Activated naive CD8-positive, alpha-beta T cell treated with anti-CD3 and anti-CD28 coated beads, Interleukin-2, amount 50 U/mL, for 24 hours (primary cell): ENCODE results near the gene INPPL1.

Experiments
- ATAC-seq: fragments of 150-1000 bp; cut with Tn5 transposase; one replicate; pipeline ENCODE4 v1.10.0; 2021
- DNase-seq: peaks from one replicate; pipeline ENCODE4 v3.0.0; 2021
- H3K27ac Mint-ChIP-seq: one replicate; pipeline ENCODE4 v1.8.0; 2021; ENCODE audit warnings: mild to moderate bottlenecking, mixed read lengths
- H3K27me3 Mint-ChIP-seq: one replicate; pipeline ENCODE4 v1.8.0; 2021; ENCODE audit warnings: mixed read lengths
- H3K36me3 Mint-ChIP-seq: one replicate; pipeline ENCODE4 v1.8.0; 2021; ENCODE audit warnings: low read depth, mixed read lengths
- H3K4me1 Mint-ChIP-seq: one replicate; pipeline ENCODE4 v1.8.0; 2021; ENCODE audit warnings: mixed read lengths
- H3K4me3 Mint-ChIP-seq: one replicate; pipeline ENCODE4 v1.8.0; 2021; ENCODE audit warnings: mild to moderate bottlenecking, moderate library complexity, mixed read lengths
- H3K9me3 Mint-ChIP-seq: one replicate; pipeline ENCODE4 v1.8.0; 2021; ENCODE audit warnings: mixed read lengths

Gene INPPL1

DNA sequence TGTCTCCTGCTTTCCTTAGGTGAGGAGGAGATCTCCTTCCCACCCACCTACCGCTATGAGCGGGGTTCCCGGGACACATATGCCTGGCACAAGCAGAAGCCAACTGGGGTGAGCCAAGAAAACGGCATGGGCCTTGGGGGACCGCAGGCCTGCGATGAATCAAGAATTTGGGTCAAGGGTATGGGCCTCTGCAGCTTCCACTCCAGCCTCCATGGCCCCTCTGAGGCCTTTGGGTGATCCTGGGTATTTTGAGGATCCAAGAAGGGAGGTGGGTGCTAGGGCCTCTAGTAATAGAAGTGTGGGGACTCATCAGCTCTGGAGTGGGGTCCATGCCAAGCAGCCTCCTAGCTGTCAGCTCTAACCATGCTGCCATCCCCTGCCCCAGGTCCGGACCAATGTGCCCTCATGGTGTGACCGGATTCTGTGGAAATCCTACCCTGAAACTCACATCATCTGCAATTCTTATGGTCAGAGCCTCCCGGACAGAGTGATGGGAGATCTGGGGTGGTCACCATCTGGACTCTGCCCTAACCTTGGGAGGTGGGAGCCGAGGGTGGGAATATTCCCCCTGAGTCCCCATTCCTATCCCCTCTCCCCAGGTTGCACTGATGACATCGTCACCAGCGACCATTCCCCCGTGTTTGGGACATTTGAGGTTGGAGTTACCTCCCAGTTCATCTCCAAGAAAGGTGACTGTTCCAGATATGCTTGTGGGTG, 8.6 kb downstream of the INPPL1 start:
- H3K27ac Mint-ChIP-seq = peak overlapping the region; percentile 62

DNA sequence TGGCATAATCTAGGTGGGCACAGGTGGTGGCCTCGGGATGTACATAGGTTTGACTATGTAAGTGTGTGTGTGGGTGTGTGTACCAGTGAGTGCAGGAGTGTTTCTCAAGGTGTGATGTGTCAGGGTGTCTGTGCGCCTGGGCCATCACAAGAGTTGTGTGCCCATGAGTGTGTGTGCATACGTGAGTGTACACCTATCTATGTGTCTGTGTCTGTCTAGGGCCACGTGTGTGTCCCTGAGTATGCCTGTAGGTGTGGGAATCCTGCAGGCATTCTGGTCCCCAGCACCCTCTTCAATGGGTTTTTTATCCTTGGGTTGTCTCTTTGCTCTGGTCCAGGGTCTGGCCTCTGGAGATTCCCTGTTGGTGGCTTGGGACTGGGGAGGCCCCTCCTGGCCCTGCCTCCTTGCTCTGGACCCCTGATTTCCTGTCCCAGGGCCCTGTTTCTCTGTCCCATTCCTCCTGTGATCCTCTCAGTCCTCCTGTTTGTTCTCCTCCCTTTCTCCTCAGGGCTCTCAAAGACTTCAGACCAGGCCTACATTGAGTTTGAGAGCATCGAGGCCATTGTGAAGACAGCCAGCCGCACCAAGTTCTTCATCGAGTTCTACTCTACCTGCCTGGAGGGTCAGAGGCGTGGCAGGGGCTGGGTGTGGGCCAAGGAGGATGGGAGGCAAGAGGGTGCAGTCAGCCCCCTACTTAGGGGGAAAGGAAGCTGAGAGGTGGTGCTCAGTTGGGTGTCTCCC, 9.4 kb downstream of the INPPL1 start:
- H3K27ac Mint-ChIP-seq = peak overlapping the region; percentile 62
- H3K27me3 Mint-ChIP-seq = peaks cover 6% of the 10 kb centered on the region
- peaks cover 12% of the 10 kb centered on the region for H3K36me3 Mint-ChIP-seq
- H3K4me1 Mint-ChIP-seq = peaks cover 5% of the 10 kb centered on the region
- no peak overlapping the region for H3K4me3 Mint-ChIP-seq
- H3K9me3 Mint-ChIP-seq = no peaks in the 10 kb centered on the region
- no peak for DNase-seq
- no peak for ATAC-seq

More for the DNA sequence above, 8.6 kb downstream of the INPPL1 start:
- DNase-seq (no peak), ATAC-seq (no peak)
- Mint-ChIP-seq H3K4me3 (no peak overlapping the region), H3K36me3 (peaks cover 9% of the 10 kb centered on the region), H3K4me1 (peaks cover 3% of the 10 kb centered on the region), H3K9me3 (no peaks in the 10 kb centered on the region), H3K27me3 (peaks cover under 1% of the 10 kb centered on the region)

DNA sequence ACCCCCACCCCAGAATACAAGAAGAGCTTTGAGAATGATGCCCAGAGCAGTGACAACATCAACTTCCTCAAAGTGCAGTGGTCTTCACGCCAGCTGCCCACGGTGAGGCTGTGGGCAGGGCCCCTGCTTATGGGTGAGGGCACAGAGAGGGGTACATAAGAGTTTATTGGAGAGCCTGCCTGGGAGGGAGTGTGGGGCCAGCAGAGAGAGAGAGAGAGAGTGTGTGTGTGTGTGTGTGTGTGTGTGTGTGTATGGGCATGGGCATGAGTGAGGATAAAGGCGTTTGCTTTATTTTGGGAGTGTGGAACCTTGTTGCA, 9.9 kb downstream of the INPPL1 start:
- Mint-ChIP-seq H3K9me3 (no peaks in the 10 kb centered on the region), H3K27me3 (peaks cover 10% of the 10 kb centered on the region), H3K4me3 (no peak overlapping the region), H3K36me3 (peaks cover 8% of the 10 kb centered on the region), H3K27ac (peak overlapping the region; percentile 48), H3K4me1 (peaks cover 9% of the 10 kb centered on the region)
- ATAC-seq (no peak), DNase-seq (no peak)

DNA sequence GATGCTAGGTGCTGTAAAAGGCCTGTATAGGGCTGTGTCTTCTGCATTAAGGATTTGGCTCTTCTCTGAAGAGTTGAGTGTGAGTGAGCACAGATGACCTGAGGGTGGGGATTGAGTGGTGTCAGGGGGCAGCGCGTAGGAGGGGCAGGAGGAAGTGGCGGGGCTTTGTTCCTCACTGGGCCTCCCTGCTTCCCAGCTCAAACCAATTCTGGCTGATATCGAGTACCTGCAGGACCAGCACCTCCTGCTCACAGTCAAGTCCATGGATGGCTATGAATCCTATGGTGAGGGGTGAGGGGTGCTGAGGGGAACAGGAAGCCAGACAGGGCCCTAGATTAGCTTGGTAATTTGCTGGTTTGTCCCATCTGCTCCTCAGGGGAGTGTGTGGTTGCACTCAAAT, 10.4 kb downstream of the INPPL1 start:
- no peak for ATAC-seq
- no peak for DNase-seq
- peaks cover 10% of the 10 kb centered on the region for H3K4me1 Mint-ChIP-seq
- H3K27ac Mint-ChIP-seq = peak overlapping the region; percentile 48
- peaks cover 8% of the 10 kb centered on the region for H3K36me3 Mint-ChIP-seq
- H3K27me3 Mint-ChIP-seq = peaks cover 11% of the 10 kb centered on the region
- no peak overlapping the region for H3K4me3 Mint-ChIP-seq
- no peaks in the 10 kb centered on the region for H3K9me3 Mint-ChIP-seq

DNA sequence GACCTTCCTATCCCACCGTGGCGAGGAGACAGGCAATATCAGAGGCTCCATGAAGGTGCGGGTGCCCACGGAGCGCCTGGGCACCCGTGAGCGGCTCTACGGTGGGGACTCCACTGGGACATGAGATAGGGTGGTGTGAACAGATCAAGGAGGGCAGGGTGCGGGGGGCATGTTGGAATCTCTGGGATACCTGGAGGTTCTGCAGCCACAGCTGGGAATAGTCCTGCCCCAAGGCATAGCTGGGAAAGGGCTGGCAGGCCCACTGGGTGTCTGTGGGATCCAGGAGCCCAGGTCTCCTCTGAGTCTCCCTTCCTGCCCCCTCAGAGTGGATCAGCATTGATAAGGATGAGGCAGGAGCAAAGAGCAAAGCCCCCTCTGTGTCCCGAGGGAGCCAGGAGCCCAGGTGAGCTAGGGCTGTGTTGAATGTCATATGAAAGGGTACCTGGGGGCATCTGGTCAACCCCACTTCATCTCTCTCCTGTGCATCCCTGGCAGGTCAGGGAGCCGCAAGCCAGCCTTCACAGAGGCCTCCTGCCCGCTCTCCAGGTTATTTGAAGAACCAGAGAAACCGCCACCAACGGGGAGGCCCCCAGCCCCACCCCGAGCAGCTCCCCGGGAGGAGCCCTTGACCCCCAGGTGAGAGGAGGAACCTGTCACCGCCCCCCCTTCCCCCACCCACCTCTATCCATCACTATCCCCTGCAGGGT, 10.9 kb downstream of the INPPL1 start:
- peaks cover 13% of the 10 kb centered on the region for H3K4me1 Mint-ChIP-seq
- H3K4me3 Mint-ChIP-seq = no peak overlapping the region
- DNase-seq (no peak), ATAC-seq (no peak)
- H3K27me3 Mint-ChIP-seq = peaks cover 15% of the 10 kb centered on the region
- H3K9me3 Mint-ChIP-seq = no peaks in the 10 kb centered on the region
- H3K27ac Mint-ChIP-seq = no peak overlapping the region
- peaks cover 8% of the 10 kb centered on the region for H3K36me3 Mint-ChIP-seq

DNA sequence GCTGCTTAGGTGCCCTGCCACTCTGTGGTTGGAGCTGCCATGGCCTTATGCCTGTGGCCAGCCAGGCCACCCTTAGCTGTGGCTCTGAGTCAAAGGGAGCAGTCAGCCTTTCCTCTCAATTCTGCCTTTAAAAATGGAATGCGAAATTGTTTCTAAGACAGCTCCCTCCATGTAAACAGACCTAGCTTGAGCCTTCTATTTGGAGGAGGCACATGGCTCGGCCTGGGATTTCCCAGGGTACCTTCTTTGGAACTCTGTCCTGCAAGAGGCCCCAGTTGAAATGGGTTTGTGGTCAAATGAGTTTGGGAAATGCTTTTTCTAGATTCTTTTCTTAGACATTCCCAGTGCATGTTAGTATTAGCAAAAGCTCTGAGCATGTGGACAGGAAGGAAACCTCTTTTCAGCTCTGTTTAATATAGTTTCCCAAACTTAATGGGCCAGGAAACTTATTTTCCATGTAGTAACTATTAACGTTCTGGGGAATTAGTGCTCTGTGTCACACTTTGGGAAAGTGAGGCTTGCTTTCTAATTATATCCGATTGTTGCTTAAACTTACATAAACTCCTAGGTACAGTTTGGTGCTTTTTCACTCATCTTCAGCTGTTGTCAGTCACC, 11.6 kb downstream of the INPPL1 start:
- H3K36me3 Mint-ChIP-seq = peaks cover 8% of the 10 kb centered on the region
- no peaks in the 10 kb centered on the region for H3K9me3 Mint-ChIP-seq
- no peak for ATAC-seq
- H3K4me3 Mint-ChIP-seq = no peak overlapping the region
- peaks cover 21% of the 10 kb centered on the region for H3K27me3 Mint-ChIP-seq
- no peak overlapping the region for H3K27ac Mint-ChIP-seq
- peaks cover 18% of the 10 kb centered on the region for H3K4me1 Mint-ChIP-seq
- no peak for DNase-seq

DNA sequence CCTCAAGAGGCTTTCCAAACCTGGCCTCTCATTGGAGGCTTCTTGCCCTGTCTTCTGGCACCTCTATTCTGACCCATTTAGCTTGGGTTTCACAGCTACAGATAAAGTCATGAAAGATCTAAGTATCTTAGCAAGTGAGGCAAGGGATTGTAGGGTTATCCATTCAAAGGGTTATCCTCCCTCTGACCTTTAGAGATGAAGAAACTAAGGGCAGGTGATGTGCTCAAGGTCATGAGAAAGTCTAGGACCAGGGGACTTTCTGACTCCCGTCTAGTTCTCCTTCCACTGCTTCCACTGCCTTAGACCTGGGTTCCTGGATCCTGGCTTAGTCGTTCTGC, 12.2 kb downstream of the INPPL1 start:
- Mint-ChIP-seq H3K4me3 (no peak overlapping the region), H3K27me3 (peaks cover 26% of the 10 kb centered on the region), H3K27ac (no peak overlapping the region), H3K9me3 (no peaks in the 10 kb centered on the region), H3K36me3 (peaks cover 8% of the 10 kb centered on the region), H3K4me1 (peaks cover 18% of the 10 kb centered on the region)
- DNase-seq (no peak), ATAC-seq (no peak)

DNA sequence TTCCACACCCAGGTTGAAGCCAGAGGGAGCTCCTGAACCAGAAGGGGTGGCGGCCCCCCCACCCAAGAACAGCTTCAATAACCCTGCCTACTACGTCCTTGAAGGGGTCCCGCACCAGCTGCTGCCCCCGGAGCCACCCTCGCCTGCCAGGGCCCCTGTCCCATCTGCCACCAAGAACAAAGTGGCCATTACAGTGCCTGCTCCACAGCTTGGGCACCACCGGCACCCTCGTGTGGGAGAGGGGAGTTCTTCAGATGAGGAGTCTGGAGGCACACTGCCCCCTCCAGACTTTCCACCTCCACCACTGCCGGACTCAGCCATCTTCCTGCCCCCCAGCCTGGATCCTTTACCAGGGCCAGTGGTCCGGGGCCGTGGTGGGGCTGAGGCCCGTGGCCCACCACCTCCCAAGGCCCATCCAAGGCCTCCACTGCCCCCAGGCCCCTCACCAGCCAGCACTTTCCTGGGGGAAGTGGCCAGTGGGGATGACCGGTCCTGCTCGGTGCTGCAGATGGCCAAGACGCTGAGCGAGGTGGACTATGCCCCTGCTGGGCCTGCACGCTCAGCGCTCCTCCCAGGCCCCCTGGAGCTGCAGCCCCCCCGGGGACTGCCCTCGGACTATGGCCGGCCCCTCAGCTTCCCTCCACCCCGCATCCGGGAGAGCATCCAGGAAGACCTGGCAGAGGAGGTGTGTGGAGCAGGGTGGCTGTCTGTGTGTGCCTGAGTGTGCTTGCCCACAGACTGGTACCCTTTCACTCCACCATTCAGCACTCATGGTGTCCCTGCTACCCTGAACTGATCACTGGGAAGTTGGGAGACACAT, 12.8 kb downstream of the INPPL1 start:
- H3K27ac Mint-ChIP-seq = no peak overlapping the region
- H3K4me1 Mint-ChIP-seq = peaks cover 18% of the 10 kb centered on the region
- H3K27me3 Mint-ChIP-seq = peaks cover 32% of the 10 kb centered on the region
- no peak overlapping the region for H3K4me3 Mint-ChIP-seq
- no peaks in the 10 kb centered on the region for H3K9me3 Mint-ChIP-seq
- ATAC-seq = no peak
- peaks cover 8% of the 10 kb centered on the region for H3K36me3 Mint-ChIP-seq
- DNase-seq = no peak

DNA sequence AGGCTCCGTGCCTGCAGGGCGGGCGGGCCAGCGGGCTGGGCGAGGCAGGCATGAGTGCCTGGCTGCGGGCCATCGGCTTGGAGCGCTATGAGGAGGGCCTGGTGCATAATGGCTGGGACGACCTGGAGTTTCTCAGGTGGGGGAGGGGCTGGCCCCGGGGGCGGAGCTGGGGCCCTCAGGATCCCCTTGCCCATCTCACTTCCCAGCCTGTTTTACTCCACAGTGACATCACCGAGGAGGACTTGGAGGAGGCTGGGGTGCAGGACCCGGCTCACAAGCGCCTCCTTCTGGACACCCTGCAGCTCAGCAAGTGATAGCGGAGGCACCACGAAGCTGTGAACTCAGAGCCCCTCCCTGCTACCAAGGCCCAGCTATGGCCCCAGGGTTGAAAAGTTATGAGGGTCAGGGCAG, 13.5 kb downstream of the INPPL1 start:
- Mint-ChIP-seq H3K4me3 (no peak overlapping the region), H3K27me3 (peaks cover 39% of the 10 kb centered on the region), H3K4me1 (peaks cover 18% of the 10 kb centered on the region), H3K9me3 (no peaks in the 10 kb centered on the region), H3K27ac (no peak overlapping the region), H3K36me3 (peaks cover 8% of the 10 kb centered on the region)
- peak; percentile 61 for DNase-seq
- peak; percentile 50 for ATAC-seq

DNA sequence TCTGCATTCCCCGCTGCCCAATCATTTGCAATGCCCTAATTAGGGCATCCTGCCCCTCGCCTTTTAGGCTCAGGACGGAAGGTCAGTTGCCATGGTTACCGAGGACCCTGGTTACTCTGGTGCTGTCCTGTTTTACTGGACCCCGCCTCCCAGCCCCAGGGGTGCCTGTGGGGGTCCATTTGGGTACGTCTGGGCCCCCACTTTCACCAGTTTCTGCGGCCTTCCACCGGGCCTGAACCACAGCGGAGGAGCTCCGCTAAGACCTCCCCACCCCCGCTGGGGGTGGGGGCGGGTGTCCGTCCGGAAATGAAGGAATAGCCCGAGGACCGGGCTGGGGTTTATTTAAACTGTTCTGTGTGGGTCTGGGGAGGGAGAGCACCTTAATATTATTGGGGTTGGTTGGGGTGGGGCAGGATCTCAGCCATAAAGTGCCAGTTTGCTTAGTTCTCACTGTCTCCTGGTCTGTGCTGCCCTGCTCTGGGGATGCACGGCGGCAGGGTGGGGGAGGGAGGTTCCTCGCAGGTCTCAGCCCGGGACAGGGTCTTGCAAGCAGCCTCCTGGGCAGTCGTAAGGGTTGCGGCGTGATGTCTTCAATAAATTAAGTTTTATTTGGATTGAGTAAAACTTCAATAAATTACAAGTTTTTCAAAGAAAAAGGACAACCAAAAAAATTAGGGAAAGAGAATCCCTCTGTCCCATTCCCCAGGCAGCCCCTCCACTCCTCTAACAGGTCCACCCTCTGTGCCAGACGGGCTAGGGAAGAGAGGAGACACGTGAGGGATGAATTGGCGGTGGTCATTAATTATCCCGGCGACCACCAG, 14.1 kb downstream of the INPPL1 start:
- H3K4me1 Mint-ChIP-seq = peaks cover 19% of the 10 kb centered on the region
- H3K27me3 Mint-ChIP-seq = peaks cover 44% of the 10 kb centered on the region
- DNase-seq (no peak), ATAC-seq (no peak)
- peaks cover 6% of the 10 kb centered on the region for H3K36me3 Mint-ChIP-seq
- H3K4me3 Mint-ChIP-seq = no peak overlapping the region
- no peaks in the 10 kb centered on the region for H3K9me3 Mint-ChIP-seq
- no peak overlapping the region for H3K27ac Mint-ChIP-seq

DNA sequence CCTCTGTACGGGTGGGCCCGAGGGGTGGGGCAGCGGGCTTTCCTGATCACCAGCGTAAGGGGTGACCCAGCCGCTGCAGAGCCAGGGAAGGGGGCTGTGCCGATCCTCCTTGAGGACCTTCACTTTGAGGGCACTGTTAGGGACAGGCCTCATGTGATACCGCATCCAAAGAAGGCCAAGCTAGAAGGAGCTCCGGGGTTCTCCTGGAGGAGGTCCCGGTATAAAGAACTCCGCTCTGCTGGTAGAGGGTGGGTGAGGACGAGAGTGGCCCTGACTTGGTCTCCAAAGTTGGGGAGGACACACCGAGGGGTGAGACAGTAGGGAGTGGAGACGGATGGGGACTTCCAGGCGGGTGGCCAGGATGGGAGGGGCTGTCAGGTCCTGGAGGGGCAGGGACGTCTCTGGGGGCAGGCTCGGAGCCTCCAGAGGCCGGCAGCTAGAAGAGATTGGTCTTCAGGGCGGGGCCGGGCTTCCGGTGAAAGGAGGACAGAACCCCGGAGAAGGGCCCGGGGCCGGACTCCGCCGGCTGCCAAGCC, 14.8 kb downstream of the INPPL1 start:
- DNase-seq = peak; percentile 21
- Mint-ChIP-seq H3K4me1 (peaks cover 18% of the 10 kb centered on the region), H3K27me3 (peaks cover 45% of the 10 kb centered on the region), H3K36me3 (peaks cover 5% of the 10 kb centered on the region), H3K9me3 (no peaks in the 10 kb centered on the region), H3K27ac (no peak overlapping the region), H3K4me3 (peak overlapping the region; percentile 36)
- peak; percentile 27 for ATAC-seq

DNA sequence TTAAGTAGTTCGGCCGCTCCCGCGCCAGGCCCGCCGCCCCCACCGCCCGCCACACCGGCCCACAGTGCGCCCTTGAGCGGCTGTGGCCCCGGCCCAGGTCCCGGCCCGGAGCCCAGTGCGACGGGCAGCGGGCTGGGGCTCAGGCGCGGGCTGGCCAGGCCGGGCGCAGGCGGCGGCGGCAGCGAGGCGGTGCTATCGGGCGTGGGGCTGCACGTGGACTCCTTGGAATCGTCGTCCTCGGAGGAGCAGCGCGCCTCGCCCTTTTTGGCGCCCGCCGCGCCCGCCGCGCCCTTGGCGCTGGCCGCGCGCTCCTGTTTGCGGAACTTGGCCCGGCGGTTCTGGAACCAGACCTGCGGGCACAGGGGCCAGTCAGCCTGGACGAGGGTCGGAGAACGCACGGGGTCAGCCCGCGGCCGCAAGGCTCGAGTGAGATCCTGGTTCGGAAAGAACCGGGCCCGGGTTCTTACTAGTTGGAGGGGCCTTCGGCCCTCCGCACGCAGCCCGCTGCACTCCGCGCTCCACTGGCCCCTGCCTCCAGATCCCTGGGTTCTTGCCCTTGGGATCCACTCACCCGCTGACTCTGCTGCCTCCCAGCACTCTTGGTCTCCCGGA, 15.4 kb downstream of the INPPL1 start:
- Mint-ChIP-seq H3K27ac (no peak overlapping the region), H3K9me3 (no peaks in the 10 kb centered on the region), H3K27me3 (peaks cover 50% of the 10 kb centered on the region), H3K36me3 (peaks cover 5% of the 10 kb centered on the region), H3K4me3 (peak overlapping the region; percentile 42), H3K4me1 (peaks cover 22% of the 10 kb centered on the region)
- ATAC-seq = no peak
- DNase-seq = no peak
